ENCODE data around the gene RAD50. TPM values are rescaled to one million over a fixed set of nuclear protein-coding genes. Genes with fewer than 3 reads are reported as not detected.

The RAD50 gene
- total and polyA plus RNA-seq, 3 experiments from 2014 or later = 34.6 to 48.3 (median 45.2) TPM

DNA sequence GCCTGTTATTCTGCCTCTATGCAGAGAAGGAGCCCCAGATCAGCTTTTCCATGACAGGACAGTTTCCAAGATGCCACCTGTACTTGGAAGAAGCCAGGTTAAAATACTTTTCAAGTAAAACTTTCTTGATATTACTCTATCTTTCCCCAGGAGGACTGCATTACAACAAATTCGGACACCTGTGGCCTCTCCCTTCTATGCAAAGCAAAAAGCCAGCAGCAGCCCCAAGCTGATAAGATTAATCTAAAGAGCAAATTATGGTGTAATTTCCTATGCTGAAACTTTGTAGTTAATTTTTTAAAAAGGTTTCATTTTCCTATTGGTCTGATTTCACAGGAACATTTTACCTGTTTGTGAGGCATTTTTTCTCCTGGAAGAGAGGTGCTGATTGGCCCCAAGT lies 116.7 kb downstream of the RAD50 start:
- Mint-ChIP-seq H3K4me3 (no peak overlapping the region), H3K9me3 (no peaks in the 10 kb centered on the region), H3K4me1 (peaks cover 18 to 37% (median 36%) of the 10 kb centered on the region in 3 donors), H3K27ac (peak overlapping the region in 2 of 8 donors; percentile 9 to 86), H3K36me3 (no peaks in the 10 kb centered on the region), H3K27me3 (peaks cover 4 to 5% of the 10 kb centered on the region in 2 donors)
- no peak for DNase-seq
- Histone ChIP-seq H3K27ac (ENCODE audit: low read depth, low read length) (no peak overlapping the region), H3K27me3 (ENCODE audit: insufficient read depth, low read length, poor library complexity, severe bottlenecking) (no peaks in the 10 kb centered on the region), H3K9me3 (ENCODE audit: low read length) (no peaks in the 10 kb centered on the region), H3K36me3 (ENCODE audit: insufficient read depth, low read length) (no peaks in the 10 kb centered on the region), H3K4me1 (ENCODE audit: insufficient read depth, low read length) (peaks cover 9% of the 10 kb centered on the region), H3K4me3 (ENCODE audit: low read length) (no peak overlapping the region)
- ChIA-PET CTCF (no interaction called here), POLR2A (no interaction called here)

DNA sequence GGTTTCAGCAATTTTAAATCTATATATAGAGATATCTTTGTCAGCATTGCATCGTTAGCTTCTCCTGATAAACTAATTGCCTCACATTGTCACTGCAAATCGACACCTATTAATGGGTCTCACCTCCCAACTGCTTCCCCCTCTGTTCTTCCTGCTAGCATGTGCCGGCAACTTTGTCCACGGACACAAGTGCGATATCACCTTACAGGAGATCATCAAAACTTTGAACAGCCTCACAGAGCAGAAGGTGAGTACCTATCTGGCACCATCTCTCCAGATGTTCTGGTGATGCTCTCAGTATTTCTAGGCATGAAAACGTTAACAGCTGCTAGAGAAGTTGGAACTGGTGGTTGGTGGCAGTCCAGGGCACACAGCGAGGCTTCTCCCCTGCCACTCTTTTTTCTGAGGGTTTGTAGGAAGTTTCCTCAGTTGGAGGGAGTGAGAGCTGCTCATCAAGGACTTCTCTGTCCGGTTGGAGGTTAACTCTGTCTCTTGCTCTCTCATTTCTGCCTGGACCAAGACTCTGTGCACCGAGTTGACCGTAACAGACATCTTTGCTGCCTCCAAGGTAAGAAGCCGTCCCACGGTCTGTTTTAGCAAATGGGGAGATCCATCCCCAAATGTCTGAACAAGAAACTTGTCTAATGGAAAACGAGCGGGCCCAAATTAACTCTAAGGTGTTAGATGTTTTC lies 117.3 kb downstream of the RAD50 start, which contains the start of gene IL4:
IL4 (plus strand) TSS at position 51 of the 692 bp plus-strand sequence; CDS start at position 113, 62 bp downstream.
- Mint-ChIP-seq H3K4me3 (peak within 1 kb of the TSS; percentile 42 to 88 (median 59)), H3K9me3 (no peaks in the 10 kb centered on the region), H3K36me3 (no peaks in the 10 kb centered on the region), H3K27ac (peak within 1 kb of the TSS; percentile 27 to 97 (median 74)), H3K27me3 (peaks cover 0 to 5% of the 10 kb centered on the region in 2 donors), H3K4me1 (peaks cover 18 to 37% (median 36%) of the 10 kb centered on the region in 3 donors)
- no peak for DNase-seq
- H3K27me3 ChIP-seq (ENCODE audit: insufficient read depth, low read length, poor library complexity, severe bottlenecking) = no peaks in the 10 kb centered on the region
- no peaks in the 10 kb centered on the region for H3K9me3 ChIP-seq (ENCODE audit: low read length)
- ChIA-PET POLR2A (no interaction called here), CTCF (no interaction called here)
- peak within 1 kb of the TSS; percentile 28 for H3K27ac ChIP-seq (ENCODE audit: low read depth, low read length)
- H3K36me3 ChIP-seq (ENCODE audit: insufficient read depth, low read length) = no peaks in the 10 kb centered on the region
- peaks cover 9% of the 10 kb centered on the region for H3K4me1 ChIP-seq (ENCODE audit: insufficient read depth, low read length)
- no peak within 1 kb of the TSS for H3K4me3 ChIP-seq (ENCODE audit: low read length)

DNA sequence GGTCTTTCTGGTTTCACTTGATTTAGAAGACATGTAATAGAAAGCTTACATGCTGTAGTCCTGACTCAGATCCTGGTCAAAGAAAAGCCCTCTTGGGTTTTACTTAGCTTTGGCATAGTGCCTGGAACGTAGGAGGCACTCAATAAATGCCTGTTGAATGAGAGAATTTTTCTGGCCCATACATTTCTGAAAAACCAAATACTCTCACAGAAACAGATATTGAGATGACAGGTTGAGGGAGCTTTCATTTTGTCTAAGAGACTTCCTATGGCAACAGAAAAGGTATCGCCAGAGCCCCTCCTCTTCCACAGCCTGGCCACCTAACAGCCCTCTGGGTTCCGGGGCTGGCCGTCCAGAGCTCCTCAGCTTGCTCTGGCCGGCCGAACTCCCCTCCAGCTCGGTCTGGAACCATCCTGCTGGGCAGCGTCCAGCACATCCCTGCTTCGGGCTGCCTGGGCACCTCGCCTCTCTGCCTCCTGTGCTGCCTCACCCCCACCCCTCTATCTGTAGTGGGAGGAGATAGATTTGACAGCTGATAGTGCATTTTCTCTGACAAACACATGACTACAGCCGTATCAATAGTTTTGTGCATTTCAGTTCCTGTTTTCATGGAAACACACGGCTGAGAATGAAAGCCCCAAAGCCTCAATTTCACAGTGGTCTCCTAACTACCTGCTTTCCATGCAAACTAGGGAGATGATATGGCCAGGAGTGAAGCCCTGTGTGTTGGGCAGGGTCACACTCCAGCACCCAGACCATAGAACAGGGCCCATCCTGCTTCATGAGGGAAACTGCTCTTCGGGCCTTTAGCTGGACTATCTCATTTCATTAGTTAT lies 118.1 kb downstream of the RAD50 start:
- Histone ChIP-seq H3K27ac (ENCODE audit: low read depth, low read length) (peak overlapping the region; percentile 28), H3K4me3 (ENCODE audit: low read length) (no peak overlapping the region), H3K36me3 (ENCODE audit: insufficient read depth, low read length) (no peaks in the 10 kb centered on the region), H3K27me3 (ENCODE audit: insufficient read depth, low read length, poor library complexity, severe bottlenecking) (no peaks in the 10 kb centered on the region), H3K9me3 (ENCODE audit: low read length) (no peaks in the 10 kb centered on the region), H3K4me1 (ENCODE audit: insufficient read depth, low read length) (peaks cover 9% of the 10 kb centered on the region)
- Mint-ChIP-seq H3K9me3 (no peaks in the 10 kb centered on the region), H3K27ac (peak overlapping the region in 7 of 8 donors; percentile 27 to 97 (median 78)), H3K4me3 (peak overlapping the region; percentile 46 to 88 (median 59)), H3K27me3 (peaks cover 0 to 5% of the 10 kb centered on the region in 2 donors), H3K36me3 (no peaks in the 10 kb centered on the region), H3K4me1 (peaks cover 18 to 37% (median 36%) of the 10 kb centered on the region in 3 donors)
- POLR2A ChIA-PET = no interaction called here
- DNase-seq = no peak
- CTCF ChIA-PET = no interaction called here

DNA sequence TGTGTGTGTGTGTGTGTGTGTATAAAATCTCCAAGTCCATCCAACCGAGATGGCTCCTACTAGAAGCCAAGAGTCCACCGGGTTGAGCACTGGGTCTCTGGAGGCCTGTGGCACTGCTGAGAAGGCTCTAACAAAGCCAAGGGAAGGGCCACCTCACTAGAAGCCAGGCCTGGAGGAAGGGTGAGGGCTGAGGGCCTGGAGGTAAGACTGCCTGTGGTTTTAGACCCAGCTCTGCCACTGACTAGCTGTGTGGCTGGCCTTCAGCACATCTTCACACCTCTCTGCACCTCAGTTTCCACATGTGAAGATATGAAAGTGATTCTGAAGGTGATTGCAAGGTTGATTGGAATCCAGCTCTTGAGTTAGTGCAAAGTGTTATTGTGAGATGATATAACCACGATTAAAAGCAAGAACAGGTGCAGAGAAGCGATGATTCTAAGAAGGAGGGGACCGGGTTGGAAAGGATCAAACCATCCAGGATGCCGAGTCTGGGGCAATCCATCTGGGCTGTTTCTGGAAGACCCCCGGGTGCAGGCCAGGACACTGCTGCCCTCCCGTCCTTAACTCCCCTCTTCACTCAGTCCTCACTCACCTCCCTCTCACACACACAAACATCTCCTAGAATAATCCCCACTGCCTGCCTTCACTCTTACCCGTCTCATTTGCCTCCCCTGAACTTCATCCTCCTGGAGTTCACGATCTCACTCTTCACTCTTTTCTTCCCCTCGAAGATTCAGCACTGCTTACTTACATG lies 119.3 kb downstream of the RAD50 start:
- H3K27me3 Mint-ChIP-seq = peaks cover 0 to 3% of the 10 kb centered on the region in 2 donors
- H3K27ac Mint-ChIP-seq = peak overlapping the region in 7 of 8 donors; percentile 28 to 97 (median 59)
- Histone ChIP-seq H3K27me3 (ENCODE audit: insufficient read depth, low read length, poor library complexity, severe bottlenecking) (no peaks in the 10 kb centered on the region), H3K9me3 (ENCODE audit: low read length) (no peaks in the 10 kb centered on the region), H3K4me3 (ENCODE audit: low read length) (no peak overlapping the region), H3K36me3 (ENCODE audit: insufficient read depth, low read length) (no peaks in the 10 kb centered on the region), H3K27ac (ENCODE audit: low read depth, low read length) (no peak overlapping the region), H3K4me1 (ENCODE audit: insufficient read depth, low read length) (peaks cover 9% of the 10 kb centered on the region)
- no peak for DNase-seq
- POLR2A ChIA-PET = no interaction called here
- H3K36me3 Mint-ChIP-seq = no peaks in the 10 kb centered on the region
- H3K9me3 Mint-ChIP-seq = no peaks in the 10 kb centered on the region
- CTCF ChIA-PET = no interaction called here
- peak overlapping the region in 3 of 7 donors; percentile 10 to 62 (median 20) for H3K4me3 Mint-ChIP-seq
- peaks cover 18 to 37% (median 36%) of the 10 kb centered on the region in 3 donors for H3K4me1 Mint-ChIP-seq

DNA sequence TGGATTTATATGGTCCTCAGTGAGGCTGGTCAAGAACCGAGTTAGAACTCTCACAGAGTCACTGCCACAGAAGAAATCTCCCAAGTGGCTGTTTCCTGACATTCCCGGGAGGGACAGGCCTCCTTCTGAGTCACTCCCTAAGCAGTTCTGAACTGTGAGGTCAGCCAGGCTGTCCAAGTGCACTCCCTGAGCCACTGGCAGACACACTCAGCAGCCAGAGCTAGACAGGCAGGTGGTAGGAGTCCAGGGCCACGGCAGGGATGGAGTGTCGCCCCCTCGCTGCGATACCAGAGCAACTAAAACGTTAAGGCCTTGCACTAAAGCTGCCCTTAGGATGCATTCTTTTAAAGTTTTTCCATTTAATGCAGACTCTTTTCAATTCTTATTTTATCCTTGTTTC lies 120.4 kb downstream of the RAD50 start:
- Mint-ChIP-seq H3K36me3 (peaks cover 0 to 2% (median 0%) of the 10 kb centered on the region in 3 donors), H3K4me1 (peaks cover 18 to 37% (median 36%) of the 10 kb centered on the region in 3 donors), H3K9me3 (no peaks in the 10 kb centered on the region), H3K27ac (peak overlapping the region in 2 of 8 donors; percentile 28 to 64), H3K4me3 (no peak overlapping the region), H3K27me3 (peaks cover 0 to 1% of the 10 kb centered on the region in 2 donors)
- H3K36me3 ChIP-seq (ENCODE audit: insufficient read depth, low read length) = no peaks in the 10 kb centered on the region
- H3K9me3 ChIP-seq (ENCODE audit: low read length) = no peaks in the 10 kb centered on the region
- CTCF ChIA-PET = no interaction called here
- peaks cover 9% of the 10 kb centered on the region for H3K4me1 ChIP-seq (ENCODE audit: insufficient read depth, low read length)
- no peak overlapping the region for H3K27ac ChIP-seq (ENCODE audit: low read depth, low read length)
- DNase-seq = no peak
- POLR2A ChIA-PET = no interaction called here
- no peak overlapping the region for H3K4me3 ChIP-seq (ENCODE audit: low read length)
- no peaks in the 10 kb centered on the region for H3K27me3 ChIP-seq (ENCODE audit: insufficient read depth, low read length, poor library complexity, severe bottlenecking)

DNA sequence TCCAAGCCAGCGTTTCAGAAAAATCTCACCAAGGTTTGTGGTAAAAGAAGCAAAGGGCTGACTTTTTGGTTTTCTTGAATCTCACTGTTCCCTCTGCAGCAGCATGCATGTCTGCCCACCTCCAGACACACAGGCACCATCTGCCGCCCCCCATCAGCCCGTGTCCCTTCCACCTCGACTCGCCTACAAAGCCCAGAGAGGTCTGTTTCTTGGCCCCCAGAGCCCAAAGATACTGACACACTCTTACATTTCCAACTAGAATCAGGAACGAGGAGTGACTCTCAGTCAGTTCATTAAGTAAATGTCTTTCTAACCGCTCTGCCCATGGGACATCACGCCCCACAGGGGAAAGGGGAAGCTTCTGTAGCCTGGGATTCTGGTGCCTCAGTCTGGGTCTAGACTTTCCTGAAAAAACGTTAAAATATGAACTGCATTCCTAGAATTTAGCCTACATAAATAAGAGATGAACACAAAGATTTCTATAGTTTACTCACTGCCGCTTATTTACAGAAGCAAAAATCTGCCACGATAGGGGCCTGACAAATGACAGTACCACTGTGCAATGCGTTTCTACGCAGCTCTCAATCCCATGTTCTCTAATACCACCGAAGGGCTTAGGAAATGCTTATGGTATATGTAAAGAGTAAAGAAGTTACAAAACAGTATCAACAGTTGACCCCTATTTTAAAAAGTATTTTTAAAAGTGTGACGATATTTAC lies 121.1 kb downstream of the RAD50 start:
- H3K36me3 Mint-ChIP-seq = peaks cover 0 to 2% (median 0%) of the 10 kb centered on the region in 3 donors
- POLR2A ChIA-PET = no interaction called here
- CTCF ChIA-PET = no interaction called here
- no peak for DNase-seq
- Histone ChIP-seq H3K9me3 (ENCODE audit: low read length) (no peaks in the 10 kb centered on the region), H3K27ac (ENCODE audit: low read depth, low read length) (no peak overlapping the region), H3K27me3 (ENCODE audit: insufficient read depth, low read length, poor library complexity, severe bottlenecking) (no peaks in the 10 kb centered on the region), H3K4me3 (ENCODE audit: low read length) (no peak overlapping the region), H3K36me3 (ENCODE audit: insufficient read depth, low read length) (no peaks in the 10 kb centered on the region), H3K4me1 (ENCODE audit: insufficient read depth, low read length) (peaks cover 9% of the 10 kb centered on the region)
- peaks cover 18 to 37% (median 36%) of the 10 kb centered on the region in 3 donors for H3K4me1 Mint-ChIP-seq
- H3K4me3 Mint-ChIP-seq = no peak overlapping the region
- H3K9me3 Mint-ChIP-seq = no peaks in the 10 kb centered on the region
- peaks cover 0 to under 1% of the 10 kb centered on the region in 2 donors for H3K27me3 Mint-ChIP-seq
- H3K27ac Mint-ChIP-seq = peak overlapping the region in 2 of 8 donors; percentile 23 to 64

DNA sequence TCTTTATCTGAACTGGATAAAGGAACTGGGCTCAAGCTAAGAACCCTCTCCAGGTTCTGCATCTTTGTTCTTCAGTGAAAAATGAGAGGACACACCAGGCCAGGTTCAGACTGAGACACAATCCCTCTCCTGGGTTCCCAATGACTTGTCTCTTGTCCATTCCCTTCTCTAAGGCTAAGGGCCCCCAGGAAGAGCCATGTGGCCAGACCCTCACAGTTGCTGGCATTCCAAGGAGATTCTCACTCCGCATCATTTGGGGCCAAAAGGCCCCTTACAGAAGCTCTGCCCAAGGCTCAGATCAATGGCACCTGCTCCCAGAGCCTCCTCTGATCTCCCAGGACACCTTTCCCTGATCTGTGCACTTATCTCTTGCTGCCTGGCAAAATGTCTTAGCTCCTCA lies 122.0 kb downstream of the RAD50 start:
- Mint-ChIP-seq H3K36me3 (peaks cover 0 to 2% (median 0%) of the 10 kb centered on the region in 3 donors), H3K4me1 (peaks cover 18 to 31% (median 30%) of the 10 kb centered on the region in 3 donors), H3K27ac (no peak overlapping the region), H3K9me3 (no peaks in the 10 kb centered on the region), H3K4me3 (no peak overlapping the region), H3K27me3 (no peaks in the 10 kb centered on the region)
- Histone ChIP-seq H3K27ac (ENCODE audit: low read depth, low read length) (no peak overlapping the region), H3K4me1 (ENCODE audit: insufficient read depth, low read length) (peaks cover 9% of the 10 kb centered on the region), H3K4me3 (ENCODE audit: low read length) (no peak overlapping the region), H3K27me3 (ENCODE audit: insufficient read depth, low read length, poor library complexity, severe bottlenecking) (no peaks in the 10 kb centered on the region), H3K36me3 (ENCODE audit: insufficient read depth, low read length) (no peaks in the 10 kb centered on the region), H3K9me3 (ENCODE audit: low read length) (no peaks in the 10 kb centered on the region)
- ChIA-PET POLR2A (no interaction called here), CTCF (no interaction called here)
- no peak for DNase-seq

Measured in CD8-positive, alpha-beta memory T cell (primary cell).